HTERT RPE-1 (cell line): ENCODE results near the gene MIA2.
"Not testable (repeated sequence)": the region's sequence is repeated elsewhere in the genome, so short reads cannot be mapped to it uniquely, and the experiment has no call there.

Experiments used
- in situ Hi-C: fragments of 300-500 bp; cut with MboI; formaldehyde crosslinking; loops from 4 replicates; pipeline ENCODE4 v1.14.3; 2020; ENCODE audit warnings: low sequenced_read_pairs

The MIA2 gene

GRCh38 chr14:39231751-39232553, 1.8 kb upstream of the MIA2 start:
- in situ Hi-C loops: not testable (repeated sequence)

DNA sequence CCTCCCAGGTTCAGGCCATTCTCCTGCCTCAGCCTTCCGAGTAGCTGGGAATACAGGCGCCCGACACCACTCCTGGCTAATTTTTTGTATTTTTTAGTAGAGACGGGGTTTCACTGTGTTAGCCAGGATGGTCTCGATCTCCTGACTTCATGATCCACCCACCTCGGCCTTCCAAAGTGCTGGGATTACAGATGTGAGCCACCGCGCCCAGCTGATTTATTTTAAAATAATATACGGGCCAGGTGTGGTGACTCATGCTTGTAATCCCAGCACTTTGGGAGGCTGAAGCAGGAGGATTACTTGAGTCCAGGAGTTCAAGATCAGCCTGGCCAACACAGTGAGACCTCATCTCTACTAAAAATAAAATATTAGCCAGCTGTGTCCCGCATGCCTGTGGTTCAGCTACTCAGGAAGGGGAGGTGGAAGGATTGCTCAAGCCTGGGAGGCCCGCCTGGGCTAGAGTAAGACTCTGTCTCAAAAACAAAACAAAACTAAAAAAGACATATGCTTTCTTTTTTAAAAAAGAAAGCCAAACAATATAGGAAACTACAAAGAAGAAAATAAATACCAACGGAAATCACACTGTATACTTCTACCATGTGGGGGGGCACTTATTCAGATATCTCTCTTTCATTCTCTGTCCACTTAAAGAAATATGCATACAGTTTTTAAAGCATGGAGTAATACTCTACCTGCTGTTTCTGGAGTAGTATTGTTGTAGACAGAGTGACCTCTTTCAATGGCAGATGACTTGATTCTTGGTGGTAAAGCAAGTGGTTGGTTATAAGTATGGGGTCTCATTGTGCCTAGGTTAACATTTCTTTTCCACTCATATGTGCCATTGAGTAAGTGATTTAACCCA, 930 bp upstream of the MIA2 start:
- in situ Hi-C loops: no loop called here

GRCh38 chr14:39234986-39235385, 1.3 kb downstream of the MIA2 start:
- in situ Hi-C loops: not testable (repeated sequence)

DNA sequence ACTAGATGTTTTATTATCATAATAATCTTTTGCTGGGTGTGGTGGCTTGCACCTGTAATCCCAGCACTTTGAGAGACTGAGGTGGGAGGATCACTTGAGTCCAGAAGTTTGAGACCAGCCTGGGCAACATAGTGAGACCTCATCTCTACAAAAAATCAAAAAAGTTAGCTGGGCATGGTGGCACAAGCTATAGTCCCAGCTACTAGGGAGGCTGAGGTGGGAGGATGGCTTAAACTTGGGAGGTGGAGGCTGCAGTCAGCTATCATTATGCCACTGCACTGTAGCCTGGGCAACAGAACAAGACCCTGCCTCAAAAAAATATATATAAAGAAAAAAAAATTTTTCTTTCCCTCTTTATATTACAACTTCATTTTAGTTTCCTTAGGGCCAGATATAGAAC, 1.8 kb downstream of the MIA2 start:
- in situ Hi-C loops: not testable (repeated sequence)

- in situ Hi-C loops: no loop called here
These were observed 7.1 kb downstream of the MIA2 start for GRCh38 chr14:39240769-39241168.

DNA sequence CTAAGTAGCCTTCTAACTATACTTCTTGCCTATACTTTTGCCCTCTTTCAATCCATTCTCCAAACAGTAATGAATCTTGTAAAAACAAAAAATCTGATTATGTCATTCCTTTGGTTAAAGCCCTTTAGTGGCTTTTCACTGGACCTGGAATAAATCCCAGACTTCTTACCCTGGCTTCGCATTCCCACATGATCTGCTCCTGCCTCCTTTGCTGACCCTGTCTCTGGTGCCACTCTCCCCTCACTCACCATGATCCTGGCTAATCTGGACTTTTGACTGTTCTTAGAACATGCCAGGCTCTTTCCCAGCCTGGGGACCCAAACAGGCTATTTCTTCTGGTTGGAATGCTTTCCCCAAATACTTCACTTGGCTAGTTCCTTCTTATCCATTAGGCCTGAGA, 7.9 kb downstream of the MIA2 start:
- in situ Hi-C loops: no loop called here

DNA sequence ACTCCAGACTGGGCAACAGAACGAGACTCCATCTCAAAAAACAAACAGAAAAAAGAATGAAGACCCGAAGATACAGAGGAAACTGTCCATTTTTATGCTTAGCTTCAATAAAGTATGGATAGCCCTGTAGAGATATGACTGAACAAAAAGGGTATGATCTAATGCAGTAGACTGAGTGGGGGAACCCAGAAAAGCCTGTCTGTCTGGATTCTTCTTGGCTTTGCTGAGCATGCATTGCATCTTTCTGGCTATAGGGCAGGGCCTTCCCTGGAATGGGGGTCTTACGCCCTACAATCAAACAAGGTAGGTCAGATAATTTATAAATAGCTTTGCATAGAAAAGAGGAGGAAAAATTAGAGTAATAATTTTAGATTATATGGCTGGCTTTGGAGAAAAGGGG, 10.1 kb downstream of the MIA2 start:
- in situ Hi-C loops: no loop called here

DNA sequence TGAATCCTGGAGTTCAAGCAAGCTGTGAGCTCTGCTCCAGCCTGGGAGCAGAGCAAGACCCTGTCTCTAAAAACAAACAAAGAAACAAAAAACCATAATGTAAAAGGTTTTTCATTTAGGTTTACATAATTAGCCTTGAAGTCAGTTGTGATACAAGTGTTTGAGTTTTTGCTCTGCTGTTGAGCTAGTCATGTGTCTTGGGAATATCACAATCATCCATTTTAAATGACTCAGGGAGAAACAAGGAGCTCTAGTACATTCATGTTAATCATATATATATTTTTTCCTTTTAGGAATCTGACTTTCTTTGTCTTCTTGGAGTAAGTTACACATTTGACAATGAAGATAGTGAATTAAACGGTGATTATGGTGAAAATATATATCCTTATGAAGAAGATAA, 12.9 kb downstream of the MIA2 start:
- in situ Hi-C loops: no loop called here

DNA sequence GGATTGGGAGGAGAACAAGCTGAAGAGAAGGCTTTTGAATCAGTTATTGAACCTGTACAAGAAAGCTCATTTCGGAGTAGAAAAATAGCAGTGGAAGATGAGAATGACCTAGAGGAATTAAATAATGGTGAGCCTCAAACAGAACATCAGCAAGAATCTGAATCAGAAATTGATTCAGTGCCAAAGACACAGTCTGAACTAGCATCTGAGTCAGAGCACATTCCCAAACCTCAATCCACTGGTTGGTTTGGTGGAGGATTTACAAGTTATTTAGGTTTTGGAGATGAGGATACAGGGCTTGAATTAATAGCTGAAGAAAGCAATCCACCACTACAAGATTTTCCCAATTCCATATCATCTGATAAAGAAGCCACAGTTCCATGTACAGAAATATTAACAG, 13.5 kb downstream of the MIA2 start:
- in situ Hi-C loops: no loop called here

- in situ Hi-C loops: no loop called here
These were observed 17.8 kb downstream of the MIA2 start for GRCh38 chr14:39251547-39251946.

DNA sequence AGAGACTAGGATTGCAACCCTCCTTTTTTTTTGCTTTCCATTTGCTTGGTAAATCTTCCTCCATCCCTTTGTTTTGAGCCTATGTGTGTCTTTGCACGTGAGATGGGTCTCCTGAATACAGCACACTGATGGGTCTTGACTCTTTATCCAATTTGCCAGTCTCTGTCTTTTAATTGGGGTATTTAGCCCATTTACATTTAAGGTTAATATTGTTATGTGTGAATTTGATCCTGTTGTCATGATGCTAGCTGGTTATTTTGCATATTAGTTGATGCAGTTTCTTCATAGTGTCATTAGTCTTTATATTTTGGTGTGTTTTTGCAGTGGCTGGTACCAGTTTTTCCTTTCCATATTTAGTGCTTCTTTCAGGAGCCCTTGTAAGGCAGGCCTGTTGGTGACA, 23.7 kb downstream of the MIA2 start:
- in situ Hi-C loops: not testable (repeated sequence)

DNA sequence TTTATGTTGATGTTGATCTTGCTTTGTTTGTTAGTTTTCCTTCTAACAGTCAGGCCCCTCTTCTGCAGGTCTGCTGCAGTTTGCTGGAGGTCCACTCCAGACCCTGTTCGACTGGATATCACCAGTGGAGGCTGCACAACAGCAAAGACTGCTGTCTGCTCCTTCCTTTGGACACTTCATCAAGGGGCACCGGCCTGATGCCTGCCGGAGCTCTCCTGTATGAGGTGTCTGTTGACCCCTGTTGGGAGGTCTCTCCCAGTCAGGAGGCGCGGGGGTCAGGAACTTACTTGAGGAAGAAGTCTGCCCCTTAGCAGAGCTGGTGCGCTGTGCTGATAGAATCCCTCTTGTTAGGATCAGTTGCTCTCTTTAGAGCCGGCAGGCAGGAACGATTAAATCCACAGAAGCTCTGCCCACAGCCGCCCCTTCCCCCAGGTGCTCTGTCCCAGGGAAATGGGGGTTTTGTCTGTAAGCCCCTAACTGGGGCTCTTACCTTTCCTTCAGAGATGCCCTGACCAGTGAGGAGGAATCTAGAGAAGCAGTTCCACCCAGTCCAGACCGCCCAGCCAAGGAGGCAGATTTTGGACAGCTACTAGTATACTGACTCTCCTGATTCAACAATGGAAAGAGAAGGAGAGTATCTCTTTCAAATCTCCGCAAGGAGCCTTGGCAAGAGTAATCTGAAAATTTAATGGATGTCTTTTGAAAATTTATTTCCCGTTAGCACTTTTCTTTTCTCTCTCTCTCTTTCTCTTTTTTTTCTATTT, 25.2 kb downstream of the MIA2 start:
- in situ Hi-C loops: no loop called here

GRCh38 chr14:39260161-39260560, 26.4 kb downstream of the MIA2 start:
- in situ Hi-C loops: not testable (repeated sequence)

DNA sequence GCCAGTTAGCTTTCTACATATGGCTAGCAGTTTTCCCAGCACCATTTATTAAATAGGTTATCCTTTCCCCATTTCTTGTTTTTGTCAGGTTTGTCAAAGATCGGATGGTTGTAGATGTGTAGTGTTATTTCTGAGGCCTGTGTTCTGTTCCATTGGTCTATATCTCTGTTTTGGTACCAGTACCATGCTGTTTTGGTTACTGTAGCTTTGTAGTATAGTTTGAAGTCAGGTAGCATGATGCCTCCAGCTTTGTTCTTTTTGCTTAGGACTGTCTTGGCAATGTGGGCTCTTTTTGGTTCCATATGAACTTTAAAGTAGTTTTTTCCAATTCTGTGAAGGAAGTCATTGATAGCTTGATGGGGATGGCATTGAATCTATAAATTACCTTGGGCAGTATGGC, 28.5 kb downstream of the MIA2 start:
- in situ Hi-C loops: not testable (repeated sequence)

DNA sequence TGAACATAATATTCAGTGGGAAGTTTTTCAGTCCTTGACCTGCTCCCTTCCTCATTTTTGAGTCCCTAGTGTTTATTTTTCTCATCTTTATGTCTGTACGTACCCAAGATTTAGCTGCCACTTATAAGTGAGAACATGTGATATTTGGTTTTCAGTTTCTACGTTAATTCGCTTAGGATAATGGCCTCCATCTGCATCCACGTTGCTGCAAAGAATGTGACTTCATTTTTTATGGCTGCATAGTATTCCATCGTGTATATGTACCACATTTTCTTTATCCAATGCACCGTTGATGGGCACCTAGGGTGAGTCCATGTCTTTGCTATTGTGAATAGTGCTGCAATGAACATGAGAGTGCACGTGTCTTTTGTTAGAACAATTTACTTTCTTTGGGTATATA, 30.3 kb downstream of the MIA2 start:
- in situ Hi-C loops: no loop called here

DNA sequence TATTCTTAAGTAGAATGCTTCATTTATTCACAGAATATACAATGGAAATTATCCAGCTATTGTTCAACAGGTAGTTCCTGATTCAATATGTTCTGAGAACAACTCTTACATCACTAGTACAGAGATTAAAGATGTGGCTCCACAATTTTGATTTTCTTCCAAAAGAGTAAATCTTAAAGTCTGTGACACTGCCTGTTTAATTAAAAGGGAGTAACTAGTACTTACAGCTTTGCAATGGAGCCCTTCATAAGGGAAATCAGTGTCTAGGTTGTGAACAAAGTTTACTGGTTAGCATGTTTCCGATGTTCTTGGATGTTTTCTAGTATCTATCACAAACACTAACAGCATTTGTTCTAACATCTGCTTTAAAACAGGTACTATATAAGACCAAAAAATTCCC, 30.8 kb downstream of the MIA2 start:
- in situ Hi-C loops: no loop called here

- in situ Hi-C loops: no loop called here
These were observed 31.3 kb downstream of the MIA2 start for GRCh38 chr14:39265033-39265432.

GRCh38 chr14:39265806-39266524, 32.2 kb downstream of the MIA2 start:
- in situ Hi-C loops: no loop called here

- in situ Hi-C loops: no loop called here
These were observed 32.8 kb downstream of the MIA2 start for GRCh38 chr14:39266525-39266870.

- in situ Hi-C loops: no loop called here
These were observed 33.3 kb downstream of the MIA2 start for GRCh38 chr14:39266871-39267607.
